ENCODE results near the gene GRIN2A.

GRCh38 chr16:10037751-10038150 is 144.5 kb downstream of the GRIN2A start:
- no peak for TF ChIP-seq CTCF (IDR thresholded peaks at IDR 0.05)
- TF ChIP-seq EP300 (IDR thresholded peaks at IDR 0.05) = no peak
